Upper lobe of left lung (tissue), 4 donors: ENCODE measurements around the gene VAT1L.

Experiments
- CTCF ChIP-seq, 6 experiments: fragments of 450-650 bp in 4 of 6; fragments of 200-600 bp in 2 of 6; sonication (generic) in 2 of 6; IDR thresholded peaks; one replicate each; pipeline ENCODE4 v1.5.1; 2016 to 2019; ENCODE audit warnings: antibody characterized with exemption in 6 of 6
- EP300 ChIP-seq, 4 donors: sonication (generic); formaldehyde crosslinking; IDR thresholded peaks; one replicate each; pipeline ENCODE4 v1.5.1; 2017; ENCODE audit warnings: antibody characterized with exemption in 4 of 4, control low read depth in 2 of 4
- POLR2A ChIP-seq, 4 donors: fragments of 450-650 bp; IDR thresholded peaks; one replicate each; pipeline ENCODE4 v1.5.1; 2016 to 2017; ENCODE audit warnings: antibody characterized with exemption in 4 of 4, mild to moderate bottlenecking in 2 of 4
- POLR2AphosphoS5 ChIP-seq, 2 donors: sonication (generic); formaldehyde crosslinking; IDR thresholded peaks; one replicate each; pipeline ENCODE4 v1.5.1; 2017; ENCODE audit warnings: antibody characterized with exemption in 2 of 2

- TF ChIP-seq CTCF (IDR thresholded peaks at IDR 0.05) (no peak), EP300 (IDR thresholded peaks at IDR 0.05) (no peak), POLR2A (IDR thresholded peaks at IDR 0.05) (no peak), POLR2AphosphoS5 (IDR thresholded peaks at IDR 0.05) (no peak)
These were observed 93.1 kb downstream of the VAT1L start for GRCh38 chr16:77881355-77882030.
